Gastrocnemius medialis (tissue), 4 donors: ENCODE data around the gene PRKG1. TPM values are rescaled to one million over a fixed set of nuclear protein-coding genes. Genes with fewer than 3 reads are reported as not detected.

Experiments used
- ATAC-seq, 2 donors: fragments of 150-250 bp; one replicate each; pipeline ENCODE4 v1.9.1; 2016
- DNase-seq, 2 donors: peaks; one replicate each; pipeline ENCODE4 v3.0.0-alpha.2; 2019
- H3K27ac ChIP-seq, 4 donors: fragments of 200-600 bp; sonication (generic); 1 replicate in 1 of 4; 2 replicates in 3 of 4; pipeline ENCODE4 v1.5.1; 2016 to 2018; ENCODE audit warnings: mild to moderate bottlenecking in 2 of 4, moderate library complexity in 1 of 4
- H3K27me3 ChIP-seq, 3 donors: fragments of 200-600 bp; sonication (generic) in 2 of 3; 1 replicate in 1 of 3; 2 replicates in 2 of 3; pipeline versions ENCODE4 v1.5.1 to v1.6.0; 2016 to 2019; ENCODE audit warnings: mild to moderate bottlenecking in 1 of 3, moderate library complexity in 1 of 3
- H3K36me3 ChIP-seq, 2 donors: fragments of 200-600 bp; sonication (generic) in 1 of 2; one replicate each; pipeline ENCODE4 v1.5.1; 2017 to 2018
- H3K4me1 ChIP-seq, 2 donors: fragments of 200-600 bp; sonication (generic) in 1 of 2; one replicate each; pipeline ENCODE4 v1.5.1; 2016 to 2017; ENCODE audit warnings: mild to moderate bottlenecking in 2 of 2
- H3K4me3 ChIP-seq, 4 donors: fragments of 200-600 bp; sonication (generic) in 3 of 4; 1 replicate in 1 of 4; 2 replicates in 3 of 4; pipeline ENCODE4 v1.5.1; 2016 to 2019; ENCODE audit warnings: mild to moderate bottlenecking in 2 of 4
- H3K9me3 ChIP-seq, 3 donors: fragments of 200-600 bp; sonication (generic) in 2 of 3; 1 replicate in 1 of 3; 2 replicates in 2 of 3; pipeline ENCODE4 v1.5.1; 2016 to 2019
- POLR2A ChIP-seq, 2 donors: fragments of 450-650 bp; IDR thresholded peaks; one replicate each; pipeline ENCODE4 v1.6.1; 2017; ENCODE audit warnings: antibody characterized with exemption in 2 of 2, mild to moderate bottlenecking in 2 of 2, moderate library complexity in 2 of 2
- in situ Hi-C, 4 donors: fragments of 200-750 bp; cut with MboI; loops; one replicate each; pipeline versions ENCODE4 v1.15.0 to v1.8.0; 2017; ENCODE audit warnings: low sequenced_read_pairs in 4 of 4
- intact Hi-C: fragments of 100-400 bp; cut with DNase I; formaldehyde crosslinking; loops from one replicate; pipeline ENCODE4 v1.15.1; 2023; ENCODE audit warnings: low total_unique reads
- total RNA-seq, 4 donors: library from RNA; depleted of rRNA; stranded (reverse); fragments of >200 nt; gene quantifications; one replicate each; pipeline versions ENCODE4 v1.1.0 to v1.2.3, GENCODE V29; 2016
- TF ChIP-seq, protein P1 (sequence below), 5 experiments: fragments of 450-650 bp in 3 of 5; fragments of 200-600 bp in 2 of 5; sonication (generic) in 2 of 5; IDR thresholded peaks in 4 of 5; conservative IDR thresholded peaks in 1 of 5; 1 replicate in 4 of 5; 2 replicates in 1 of 5; pipeline ENCODE4 v1.5.1; 2016 to 2019; ENCODE audit warnings: antibody characterized with exemption in 5 of 5, mild to moderate bottlenecking in 3 of 5, moderate library complexity in 3 of 5

PRKG1 gene
- total RNA-seq, 4 donors from 2014 or later, result 10.4 to 39.4 (median 25.1) TPM

DNA sequence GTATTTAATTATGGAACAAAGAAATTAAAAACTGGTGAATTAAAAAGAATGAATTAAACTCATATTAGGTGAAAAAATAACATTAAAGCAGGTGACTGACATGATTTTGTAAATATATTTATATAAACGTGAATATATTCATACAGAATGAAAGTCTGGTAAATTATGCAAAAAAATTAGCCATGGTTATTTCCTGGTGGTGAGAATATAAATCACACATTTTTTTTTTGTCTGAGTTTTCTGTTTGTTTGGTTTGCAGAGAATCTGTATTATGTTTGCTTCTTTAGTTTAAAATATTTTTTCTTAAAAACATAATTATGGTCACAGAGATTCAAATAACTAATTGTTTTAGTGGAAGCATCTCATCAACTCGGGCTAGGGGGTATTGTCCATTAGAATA lies 698.1 kb downstream of the PRKG1 start:
- Histone ChIP-seq H3K9me3 (no peaks in the 10 kb centered on the region), H3K36me3 (no peaks in the 10 kb centered on the region), H3K27me3 (no peaks in the 10 kb centered on the region), H3K27ac (no peak overlapping the region), H3K4me1 (no peaks in the 10 kb centered on the region), H3K4me3 (no peak overlapping the region)
- intact Hi-C loops, result no loop called here
- DNase-seq (no peak), ATAC-seq (no peak)
- in situ Hi-C loops, result no loop called here
- TF ChIP-seq, protein P1, sequence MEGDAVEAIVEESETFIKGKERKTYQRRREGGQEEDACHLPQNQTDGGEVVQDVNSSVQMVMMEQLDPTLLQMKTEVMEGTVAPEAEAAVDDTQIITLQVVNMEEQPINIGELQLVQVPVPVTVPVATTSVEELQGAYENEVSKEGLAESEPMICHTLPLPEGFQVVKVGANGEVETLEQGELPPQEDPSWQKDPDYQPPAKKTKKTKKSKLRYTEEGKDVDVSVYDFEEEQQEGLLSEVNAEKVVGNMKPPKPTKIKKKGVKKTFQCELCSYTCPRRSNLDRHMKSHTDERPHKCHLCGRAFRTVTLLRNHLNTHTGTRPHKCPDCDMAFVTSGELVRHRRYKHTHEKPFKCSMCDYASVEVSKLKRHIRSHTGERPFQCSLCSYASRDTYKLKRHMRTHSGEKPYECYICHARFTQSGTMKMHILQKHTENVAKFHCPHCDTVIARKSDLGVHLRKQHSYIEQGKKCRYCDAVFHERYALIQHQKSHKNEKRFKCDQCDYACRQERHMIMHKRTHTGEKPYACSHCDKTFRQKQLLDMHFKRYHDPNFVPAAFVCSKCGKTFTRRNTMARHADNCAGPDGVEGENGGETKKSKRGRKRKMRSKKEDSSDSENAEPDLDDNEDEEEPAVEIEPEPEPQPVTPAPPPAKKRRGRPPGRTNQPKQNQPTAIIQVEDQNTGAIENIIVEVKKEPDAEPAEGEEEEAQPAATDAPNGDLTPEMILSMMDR (IDR thresholded peaks at IDR 0.05 in 4 of 5, conservative IDR thresholded peaks at IDR 0.05 in 1 of 5), result no peak
- no peak for TF ChIP-seq POLR2A (IDR thresholded peaks at IDR 0.05)

DNA sequence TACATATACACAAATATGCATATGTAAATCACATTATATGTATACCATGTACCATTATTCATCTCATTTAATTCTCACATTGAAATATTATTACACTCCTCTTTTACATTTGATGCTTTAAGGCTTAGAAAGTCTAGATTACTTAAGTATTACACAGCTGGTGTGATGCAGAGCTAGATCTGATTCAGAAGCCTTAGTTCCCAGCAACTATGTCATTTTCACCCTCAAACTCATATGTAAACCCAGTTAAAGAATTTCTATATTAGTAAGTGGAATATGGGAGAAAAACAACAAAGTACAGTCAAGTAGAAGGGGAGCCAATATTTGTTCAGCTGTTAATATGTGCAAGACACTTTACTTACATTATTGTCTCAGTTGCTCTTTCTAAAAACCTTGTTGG lies 699.4 kb downstream of the PRKG1 start:
- in situ Hi-C loops, result no loop called here
- no peak for ATAC-seq
- no peaks in the 10 kb centered on the region for H3K4me1 ChIP-seq
- H3K27me3 ChIP-seq, result no peaks in the 10 kb centered on the region
- DNase-seq, result no peak
- no peak for TF ChIP-seq POLR2A (IDR thresholded peaks at IDR 0.05)
- TF ChIP-seq, protein P1 (IDR thresholded peaks at IDR 0.05 in 4 of 5, conservative IDR thresholded peaks at IDR 0.05 in 1 of 5), result no peak
- no peaks in the 10 kb centered on the region for H3K9me3 ChIP-seq
- intact Hi-C loops, result no loop called here
- no peak overlapping the region for H3K4me3 ChIP-seq
- no peak overlapping the region for H3K27ac ChIP-seq
- H3K36me3 ChIP-seq, result no peaks in the 10 kb centered on the region

DNA sequence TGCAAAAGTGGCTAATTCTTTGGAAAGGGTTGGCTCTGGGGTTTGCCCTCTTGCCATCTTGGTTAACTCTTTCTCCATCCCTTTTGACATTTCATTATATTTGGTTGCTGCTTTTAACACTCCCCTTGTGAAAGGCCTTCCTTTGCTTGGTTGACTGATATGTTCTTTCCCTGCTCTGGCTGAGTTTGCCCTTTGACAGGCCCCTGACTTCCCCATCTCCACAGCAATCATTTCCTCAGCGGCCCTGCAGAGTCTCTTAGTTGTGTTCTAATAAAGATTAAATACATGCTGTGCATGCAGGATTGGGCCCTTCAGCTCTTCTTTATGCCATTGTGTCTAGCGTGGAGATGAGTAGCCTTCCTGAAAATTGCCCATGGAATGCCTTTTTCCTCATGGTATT lies 709.7 kb downstream of the PRKG1 start:
- in situ Hi-C loops, result no loop called here
- no peak for TF ChIP-seq POLR2A (IDR thresholded peaks at IDR 0.05)
- TF ChIP-seq, protein P1 (IDR thresholded peaks at IDR 0.05 in 4 of 5, conservative IDR thresholded peaks at IDR 0.05 in 1 of 5), result no peak

DNA sequence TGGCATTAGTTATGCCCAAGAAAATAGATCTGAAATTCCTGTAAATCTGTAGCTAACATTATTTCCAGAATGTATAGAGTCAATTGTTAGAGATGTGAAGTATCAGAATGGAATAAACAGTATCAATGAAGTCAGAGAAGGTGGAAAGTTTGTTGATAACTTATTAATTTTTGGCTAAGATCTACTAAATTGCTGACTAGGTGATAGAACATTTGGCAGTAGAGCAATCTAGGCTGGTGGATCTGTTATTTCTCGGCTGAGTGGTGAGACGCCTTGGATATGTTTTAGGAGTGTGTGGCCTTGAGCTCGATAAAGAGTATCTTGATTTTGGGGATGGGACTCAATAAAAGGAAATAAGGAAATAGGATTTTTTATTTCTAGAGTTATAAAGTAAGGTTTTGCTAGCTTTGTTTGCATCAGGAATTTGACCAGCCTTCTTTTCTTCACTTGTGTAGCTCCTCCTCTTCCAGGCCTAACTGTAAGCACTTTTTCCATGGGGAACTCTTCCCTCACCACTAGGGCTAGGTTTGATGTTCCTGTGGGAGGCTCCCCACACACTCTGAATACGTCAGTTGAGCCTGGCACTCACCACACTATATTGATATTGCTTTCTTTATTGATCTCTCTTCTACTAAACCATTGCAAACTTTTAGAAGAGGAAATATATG lies 711.9 kb downstream of the PRKG1 start:
- ATAC-seq, result no peak
- Histone ChIP-seq H3K36me3 (no peaks in the 10 kb centered on the region), H3K27me3 (no peaks in the 10 kb centered on the region)

More for the DNA sequence above, 709.7 kb downstream of the PRKG1 start:
- H3K4me1 ChIP-seq, result no peaks in the 10 kb centered on the region
- no peaks in the 10 kb centered on the region for H3K27me3 ChIP-seq
- DNase-seq (no peak), ATAC-seq (no peak)
- no peak overlapping the region for H3K4me3 ChIP-seq
- H3K36me3 ChIP-seq, result no peaks in the 10 kb centered on the region
- intact Hi-C loops, result no loop called here
- H3K27ac ChIP-seq, result no peak overlapping the region
- no peaks in the 10 kb centered on the region for H3K9me3 ChIP-seq

More for the DNA sequence above, 711.9 kb downstream of the PRKG1 start:
- Histone ChIP-seq H3K4me1 (peaks cover 0 to 3% of the 10 kb centered on the region in 2 donors), H3K4me3 (no peak overlapping the region), H3K27ac (no peak overlapping the region), H3K9me3 (no peaks in the 10 kb centered on the region)
- TF ChIP-seq, protein P1 (IDR thresholded peaks at IDR 0.05 in 4 of 5, conservative IDR thresholded peaks at IDR 0.05 in 1 of 5), result no peak
- TF ChIP-seq POLR2A (IDR thresholded peaks at IDR 0.05), result no peak
- in situ Hi-C loops, result no loop called here
- intact Hi-C loops, result no loop called here
- DNase-seq, result no peak
